ENCODE results near the gene PSEN1. TPM values are rescaled to one million over a fixed set of nuclear protein-coding genes. Genes with fewer than 3 reads are reported as not detected.

PSEN1 gene
- polyA plus RNA-seq, 1 of the 3 experiments (the other 2 are of a cell fraction), result 9.0 TPM

- TF ChIP-seq POLR2AphosphoS5 (IDR thresholded peaks at IDR 0.05; ENCODE audit: low read depth, low read length), result no peak
- 75% methylated on average over 7 of the region's 10 CpGs for WGBS (ENCODE audit: low lambda C conversion rate)
- Histone ChIP-seq H3K79me2 (ENCODE audit: insufficient read depth) (no peaks in the 10 kb centered on the region), H4K20me1 (ENCODE audit: insufficient read depth) (no peaks in the 10 kb centered on the region), H3K9me2 (no peaks in the 10 kb centered on the region), H3K27ac (ENCODE audit: low read depth in 2 of 2, low read length in 1 of 2) (no peak overlapping the region), H3F3A (replicated peaks; ENCODE audit: insufficient read depth) (no peaks in the 10 kb centered on the region), H3K4me1 (ENCODE audit: control insufficient read depth in 1 of 2, insufficient read depth in 2 of 2, low read depth in 1 of 2, low read length in 1 of 2) (no peaks in the 10 kb centered on the region), H3K9me3 (no peaks in the 10 kb centered on the region), H3K9ac (no peak overlapping the region), H2AFZ (ENCODE audit: low read depth) (no peak overlapping the region), H3K36me3 (replicated peaks in 1 of 2; ENCODE audit: control insufficient read depth in 1 of 2, insufficient read depth in 2 of 2, low read length in 1 of 2) (no peaks in the 10 kb centered on the region), H3K4me3 (ENCODE audit: low read depth in 2 of 2, low read length in 1 of 2) (no peak overlapping the region), H3K4me2 (no peak overlapping the region), H3K27me3 (ENCODE audit: insufficient read depth) (no peaks in the 10 kb centered on the region)
- DNase-seq, result no peak
- CTCF ChIA-PET, result no interaction called here
- POLR2A ChIA-PET, result no interaction called here
These were observed 117.0 kb downstream of the PSEN1 start for GRCh38 chr14:73253323-73253610.

- whole genome bisulfite sequencing (ENCODE audit: low lambda C conversion rate), result 64% methylated on average over 4 of the region's 12 CpGs
- POLR2A ChIA-PET, result no interaction called here
- Histone ChIP-seq H3K27ac (ENCODE audit: low read depth in 2 of 2, low read length in 1 of 2) (no peak overlapping the region), H3K4me3 (ENCODE audit: low read depth in 2 of 2, low read length in 1 of 2) (no peak overlapping the region), H2AFZ (ENCODE audit: low read depth) (no peak overlapping the region), H3K4me1 (ENCODE audit: control insufficient read depth in 1 of 2, insufficient read depth in 2 of 2, low read depth in 1 of 2, low read length in 1 of 2) (no peaks in the 10 kb centered on the region), H3K79me2 (ENCODE audit: insufficient read depth) (no peaks in the 10 kb centered on the region), H3F3A (replicated peaks; ENCODE audit: insufficient read depth) (no peaks in the 10 kb centered on the region), H3K27me3 (ENCODE audit: insufficient read depth) (no peaks in the 10 kb centered on the region), H3K9me3 (no peaks in the 10 kb centered on the region), H3K9me2 (no peaks in the 10 kb centered on the region), H3K36me3 (replicated peaks in 1 of 2; ENCODE audit: control insufficient read depth in 1 of 2, insufficient read depth in 2 of 2, low read length in 1 of 2) (no peaks in the 10 kb centered on the region), H3K9ac (no peak overlapping the region), H3K4me2 (no peak overlapping the region), H4K20me1 (ENCODE audit: insufficient read depth) (no peaks in the 10 kb centered on the region)
- no peak for DNase-seq
- CTCF ChIA-PET, result no interaction called here
- no peak for TF ChIP-seq EZH2phosphoT487 (IDR thresholded peaks at IDR 0.05; ENCODE audit: borderline replicate concordance, low read depth)
- no peak for TF ChIP-seq GATA2 (CRISPR knock-in tag; IDR thresholded peaks at IDR 0.05)
- no peak for TF ChIP-seq CHD2 (IDR thresholded peaks at IDR 0.05; ENCODE audit: low read length, partially characterized antibody)
- no peak for TF ChIP-seq TCF12 (IDR thresholded peaks at IDR 0.05)
- no peak for TF ChIP-seq SIN3A (IDR thresholded peaks at IDR 0.05; ENCODE audit: borderline replicate concordance, low read depth, low read length)
- no peak for TF ChIP-seq CTCF (IDR thresholded peaks at IDR 0.05)
These were observed 117.4 kb downstream of the PSEN1 start for GRCh38 chr14:73253721-73254120.

- no peak overlapping the region for H3K4me3 ChIP-seq (ENCODE audit: low read depth in 2 of 2, low read length in 1 of 2)
- H3K9ac ChIP-seq, result no peak overlapping the region
- no peaks in the 10 kb centered on the region for H4K20me1 ChIP-seq (ENCODE audit: insufficient read depth)
- no peaks in the 10 kb centered on the region for H3K27me3 ChIP-seq (ENCODE audit: insufficient read depth)
- no peak overlapping the region for H2AFZ ChIP-seq (ENCODE audit: low read depth)
- H3K4me2 ChIP-seq, result no peak overlapping the region
- TF ChIP-seq EZH2phosphoT487 (IDR thresholded peaks at IDR 0.05; ENCODE audit: borderline replicate concordance, low read depth), result no peak
- ChIA-PET CTCF (no interaction called here), POLR2A (no interaction called here)
- no peaks in the 10 kb centered on the region for H3F3A ChIP-seq (replicated peaks; ENCODE audit: insufficient read depth)
- H3K36me3 ChIP-seq (replicated peaks in 1 of 2; ENCODE audit: control insufficient read depth in 1 of 2, insufficient read depth in 2 of 2, low read length in 1 of 2), result no peaks in the 10 kb centered on the region
- no peak for DNase-seq
- no peaks in the 10 kb centered on the region for H3K4me1 ChIP-seq (ENCODE audit: control insufficient read depth in 1 of 2, insufficient read depth in 2 of 2, low read depth in 1 of 2, low read length in 1 of 2)
- H3K27ac ChIP-seq (ENCODE audit: low read depth in 2 of 2, low read length in 1 of 2), result no peak overlapping the region
- no peaks in the 10 kb centered on the region for H3K9me3 ChIP-seq
- 74% methylated on average over 8 of the region's 28 CpGs for whole genome bisulfite sequencing (ENCODE audit: low lambda C conversion rate)
- H3K79me2 ChIP-seq (ENCODE audit: insufficient read depth), result no peaks in the 10 kb centered on the region
- no peaks in the 10 kb centered on the region for H3K9me2 ChIP-seq
These were observed 118.1 kb downstream of the PSEN1 start for GRCh38 chr14:73254247-73255004.
